Measurements from ENCODE around the gene GREM2. TPM values are rescaled to one million over a fixed set of nuclear protein-coding genes. Genes with fewer than 3 reads are reported as not detected.

Gene GREM2
- total and polyA plus RNA-seq, 9 of the 15 experiments (the other 6 are each of a cell fraction or from before 2014, with no cell fraction given): 0.01 to 0.07 (median 0.05) TPM; not detected in 5

- in situ Hi-C loops (cut with MboI) (no loop called here), intact Hi-C loops (cut with micrococcal nuclease) (no loop called here)
- TF ChIP-seq E2F1 (CRISPR knock-in tag; IDR thresholded peaks at IDR 0.05) (no peak), ZNF584 (CRISPR knock-in tag; IDR thresholded peaks at IDR 0.05; ENCODE audit: low read depth) (no peak), PPARD (CRISPR knock-in tag; IDR thresholded peaks at IDR 0.05) (no peak), ZSCAN29 (IDR thresholded peaks at IDR 0.05) (no peak), ZNF511 (CRISPR knock-in tag; IDR thresholded peaks at IDR 0.05) (no peak), GTF2F1 (IDR thresholded peaks at IDR 0.05; ENCODE audit: low read depth, low read length) (no peak), PRMT5 (CRISPR knock-in tag; IDR thresholded peaks at IDR 0.05) (no peak), HNRNPUL1 (IDR thresholded peaks at IDR 0.05; ENCODE audit: low read length) (no peak), ZNF124 (CRISPR knock-in tag; IDR thresholded peaks at IDR 0.05) (no peak), MITF (IDR thresholded peaks at IDR 0.05) (no peak), ZNF431 (CRISPR knock-in tag; IDR thresholded peaks at IDR 0.05) (no peak)
- no peaks in the 10 kb centered on the region for H3K4me1 ChIP-seq (replicated peaks in 1 of 2; ENCODE audit: control insufficient read depth in 2 of 2, insufficient read depth in 2 of 2, low read length in 2 of 2)
- H4K20me1 ChIP-seq (replicated peaks; ENCODE audit: control insufficient read depth, insufficient read depth, low read length): no peaks in the 10 kb centered on the region
- no peaks in the 10 kb centered on the region for H3K79me2 ChIP-seq (ENCODE audit: control insufficient read depth, insufficient read depth, low read length)
- BruUV-seq (replicated peaks): no TSS peak
- no peak overlapping the region for H3K4me2 ChIP-seq (ENCODE audit: insufficient read depth, low read length)
- no peak overlapping the region for H3K27ac ChIP-seq (ENCODE audit: extremely low read depth, low read depth, low read length)
- FAIRE-seq (no peak), ATAC-seq (no peak), DNase-seq (ENCODE audit: extremely low read depth in 1 of 4, low spot score in 3 of 4) (no peak)
- no peaks in the 10 kb centered on the region for H3K9me3 ChIP-seq (replicated peaks; ENCODE audit: control insufficient read depth, insufficient read depth, low read depth, low read length)
- ChIA-PET POLR2A (interaction anchor here (0.8 kb wide), 1 partner anchor 222 kb away, joined by 3 read pairs; no protein-coding TSS in a partner anchor), CTCF (ENCODE audit: low intra/inter-chr PET ratio) (no interaction called here)
- no peak overlapping the region for H3K4me3 ChIP-seq
- WGBS (ENCODE audit: insufficient coverage, low coverage, missing lambda C conversion rate): 0% methylated on average over 2 of the region's 2 CpGs
- H3K36me3 ChIP-seq (ENCODE audit: control insufficient read depth, insufficient read depth, low read length): no peaks in the 10 kb centered on the region
- no peaks in the 10 kb centered on the region for H3K27me3 ChIP-seq (ENCODE audit: control insufficient read depth in 2 of 2, insufficient read depth in 2 of 2, low read length in 2 of 2)
- no peaks in the 10 kb centered on the region for H3K9me1 ChIP-seq (ENCODE audit: control insufficient read depth, insufficient read depth, low read length)
- H3K9ac ChIP-seq (ENCODE audit: insufficient read depth in 1 of 2, low read depth in 2 of 2, low read length in 2 of 2): no peak overlapping the region
- H2AFZ ChIP-seq (ENCODE audit: low read depth, low read length): no peak overlapping the region
Observed at GRCh38 chr1:240533154-240533780, 78.7 kb downstream of the GREM2 start.

Data from K562 (cell line).